OCI-LY1 (cell line): ENCODE measurements around the gene CNTN3.

ENCODE experiments used
- H2AFZ ChIP-seq: fragments of 200-600 bp; sonication (generic), shearing (Covaris generic); 2 replicates; pipeline ENCODE4 v1.6.0; 2014; ENCODE audit warnings: antibody characterized with exemption, mild to moderate bottlenecking, low read length
- H3F3A ChIP-seq: fragments of 200-600 bp; sonication (generic), shearing (Covaris generic); 2 replicates; pipeline ENCODE4 v1.6.0; 2014; ENCODE audit warnings: mild to moderate bottlenecking, antibody characterized with exemption, low read length, moderate library complexity; ENCODE audit not compliant: insufficient read depth
- H3K27ac ChIP-seq: fragments of 200-600 bp; sonication (generic); 2 replicates; pipeline ENCODE4 v1.5.1; 2014; ENCODE audit warnings: low read length, mixed run types, mild to moderate bottlenecking, low read depth; ENCODE audit not compliant: poor library complexity, severe bottlenecking
- H3K27me3 ChIP-seq: fragments of 200-600 bp; sonication (generic); 2 replicates; pipeline ENCODE4 v1.6.0; 2014; ENCODE audit warnings: antibody characterized with exemption, mild to moderate bottlenecking, low read length, moderate library complexity; ENCODE audit not compliant: insufficient read depth
- H3K36me3 ChIP-seq: fragments of 200-600 bp; sonication (generic); 2 replicates; pipeline ENCODE4 v1.6.1; 2014; ENCODE audit warnings: mild to moderate bottlenecking, antibody characterized with exemption, low read length, moderate library complexity, mixed read lengths; ENCODE audit not compliant: insufficient read depth
- H3K4me1 ChIP-seq: fragments of 200-600 bp; sonication (generic); 2 replicates; pipeline ENCODE4 v1.5.1; 2014; ENCODE audit warnings: mild to moderate bottlenecking, low read length, moderate library complexity; ENCODE audit not compliant: insufficient read depth, severe bottlenecking
- H3K4me2 ChIP-seq: fragments of 200-600 bp; sonication (generic), shearing (Covaris generic); 2 replicates; pipeline ENCODE4 v1.6.1; 2014; ENCODE audit warnings: low read length
- H3K4me3 ChIP-seq: fragments of 200-600 bp; sonication (generic); 2 replicates; pipeline ENCODE4 v1.5.1; 2014; ENCODE audit warnings: low read length, low read depth, mild to moderate bottlenecking, mixed read lengths; ENCODE audit not compliant: poor library complexity, severe bottlenecking
- H3K79me2 ChIP-seq: fragments of 200-600 bp; shearing (Covaris generic); 2 replicates; pipeline ENCODE4 v1.6.1; 2016; ENCODE audit warnings: mixed run types, low read length, mixed read lengths; ENCODE audit not compliant: insufficient read depth
- H3K9ac ChIP-seq: fragments of 200-600 bp; sonication (generic), shearing (Covaris generic); 2 replicates; pipeline ENCODE4 v1.6.1; 2014; ENCODE audit warnings: mild to moderate bottlenecking, low read length, mixed read lengths
- H3K9me2 ChIP-seq: fragments of 200-600 bp; sonication (generic), shearing (Covaris generic); 2 replicates; pipeline ENCODE4 v1.6.1; 2014; ENCODE audit warnings: low read depth, mild to moderate bottlenecking, low read length, mixed read lengths
- H3K9me3 ChIP-seq: fragments of 200-600 bp; shearing (Covaris generic); 2 replicates; pipeline ENCODE4 v1.6.1; 2014; ENCODE audit warnings: low read length, mixed read lengths
- H4K20me1 ChIP-seq: fragments of 200-600 bp; sonication (generic), shearing (Covaris generic); 2 replicates; pipeline ENCODE4 v1.6.0; 2016; ENCODE audit warnings: mild to moderate bottlenecking, low read length; ENCODE audit not compliant: insufficient read depth
- EZH2 ChIP-seq: fragments of 200-600 bp; sonication (generic), shearing (Covaris generic); IDR thresholded peaks from 2 replicates; pipeline ENCODE4 v1.8.0; 2017; ENCODE audit warnings: borderline replicate concordance, mixed run types, mild to moderate bottlenecking, antibody characterized with exemption, low read length, moderate library complexity, mixed read lengths
- TF ChIP-seq, protein P1 (sequence below): fragments of 200-600 bp; sonication (generic), shearing (Covaris generic); IDR thresholded peaks from 2 replicates; pipeline ENCODE4 v1.5.1; 2017; ENCODE audit warnings: mild to moderate bottlenecking, antibody characterized with exemption, low read length, moderate library complexity, mixed read lengths

CNTN3 gene

GRCh38 chr3:74651885-74652284 lies 37.4 kb upstream of the CNTN3 start:
- Histone ChIP-seq H3K27ac (no peak overlapping the region), H3F3A (no peaks in the 10 kb centered on the region), H4K20me1 (no peaks in the 10 kb centered on the region), H3K9me2 (no peaks in the 10 kb centered on the region), H3K9me3 (no peaks in the 10 kb centered on the region), H3K36me3 (no peaks in the 10 kb centered on the region), H3K27me3 (no peaks in the 10 kb centered on the region), H3K79me2 (no peaks in the 10 kb centered on the region), H3K4me1 (no peaks in the 10 kb centered on the region), H3K9ac (no peak overlapping the region), H2AFZ (no peak overlapping the region), H3K4me2 (no peak overlapping the region), H3K4me3 (no peak overlapping the region)
- TF ChIP-seq, protein P1, sequence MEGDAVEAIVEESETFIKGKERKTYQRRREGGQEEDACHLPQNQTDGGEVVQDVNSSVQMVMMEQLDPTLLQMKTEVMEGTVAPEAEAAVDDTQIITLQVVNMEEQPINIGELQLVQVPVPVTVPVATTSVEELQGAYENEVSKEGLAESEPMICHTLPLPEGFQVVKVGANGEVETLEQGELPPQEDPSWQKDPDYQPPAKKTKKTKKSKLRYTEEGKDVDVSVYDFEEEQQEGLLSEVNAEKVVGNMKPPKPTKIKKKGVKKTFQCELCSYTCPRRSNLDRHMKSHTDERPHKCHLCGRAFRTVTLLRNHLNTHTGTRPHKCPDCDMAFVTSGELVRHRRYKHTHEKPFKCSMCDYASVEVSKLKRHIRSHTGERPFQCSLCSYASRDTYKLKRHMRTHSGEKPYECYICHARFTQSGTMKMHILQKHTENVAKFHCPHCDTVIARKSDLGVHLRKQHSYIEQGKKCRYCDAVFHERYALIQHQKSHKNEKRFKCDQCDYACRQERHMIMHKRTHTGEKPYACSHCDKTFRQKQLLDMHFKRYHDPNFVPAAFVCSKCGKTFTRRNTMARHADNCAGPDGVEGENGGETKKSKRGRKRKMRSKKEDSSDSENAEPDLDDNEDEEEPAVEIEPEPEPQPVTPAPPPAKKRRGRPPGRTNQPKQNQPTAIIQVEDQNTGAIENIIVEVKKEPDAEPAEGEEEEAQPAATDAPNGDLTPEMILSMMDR = no peak
- no peak for TF ChIP-seq EZH2

DNA sequence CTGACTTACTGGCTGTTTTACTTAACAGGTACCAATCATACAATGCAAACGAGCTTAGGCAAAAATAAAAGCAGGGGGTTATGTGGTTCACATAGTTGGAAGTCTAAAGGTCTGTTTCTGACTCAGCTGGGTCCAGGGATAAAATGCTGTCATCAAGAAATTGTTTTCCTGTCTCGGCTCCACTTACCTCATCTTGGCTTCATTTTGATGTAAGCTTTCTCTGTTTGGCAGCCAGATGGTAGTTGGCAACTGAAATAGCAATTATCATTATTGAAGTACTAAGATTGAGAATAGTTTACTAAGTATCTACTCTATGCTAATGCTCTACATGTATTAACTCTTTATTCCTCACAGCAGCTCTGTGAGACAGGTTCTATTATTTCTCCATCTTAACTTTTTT lies 36.8 kb upstream of the CNTN3 start:
- TF ChIP-seq, protein P1 = no peak
- no peak for TF ChIP-seq EZH2

GRCh38 chr3:74648107-74648506 lies 33.6 kb upstream of the CNTN3 start:
- Histone ChIP-seq H3K9me3 (no peaks in the 10 kb centered on the region), H3K9ac (no peak overlapping the region), H3K4me2 (no peak overlapping the region), H2AFZ (no peak overlapping the region), H3F3A (no peaks in the 10 kb centered on the region), H3K36me3 (no peaks in the 10 kb centered on the region), H3K9me2 (no peaks in the 10 kb centered on the region), H4K20me1 (no peaks in the 10 kb centered on the region), H3K27me3 (no peaks in the 10 kb centered on the region), H3K4me1 (no peaks in the 10 kb centered on the region), H3K4me3 (no peak overlapping the region), H3K27ac (no peak overlapping the region), H3K79me2 (no peaks in the 10 kb centered on the region)
- TF ChIP-seq EZH2 = no peak
- TF ChIP-seq, protein P1 = no peak

More for the DNA sequence above, 36.8 kb upstream of the CNTN3 start:
- Histone ChIP-seq H3K36me3 (no peaks in the 10 kb centered on the region), H3F3A (no peaks in the 10 kb centered on the region), H4K20me1 (no peaks in the 10 kb centered on the region), H3K27me3 (no peaks in the 10 kb centered on the region), H3K79me2 (no peaks in the 10 kb centered on the region), H3K27ac (no peak overlapping the region), H3K4me3 (no peak overlapping the region), H2AFZ (no peak overlapping the region), H3K9me2 (no peaks in the 10 kb centered on the region), H3K4me1 (no peaks in the 10 kb centered on the region), H3K4me2 (no peak overlapping the region), H3K9ac (no peak overlapping the region), H3K9me3 (no peaks in the 10 kb centered on the region)
